Fibroblast of lung (primary cell): Measurements from ENCODE around the gene MCCC2. TPM values are rescaled to one million over a fixed set of nuclear protein-coding genes. Genes with fewer than 3 reads are reported as not detected.
"Not testable (repeated sequence)": the region's sequence is repeated elsewhere in the genome, so short reads cannot be mapped to it uniquely, and the experiment has no call there.

Experiments used
- DNase-seq, 2 donors: peaks; one replicate each; pipeline versions ENCODE4 v3.0.0 to v3.0.0-alpha.2; 2010; ENCODE audit warnings: low read depth in 2 of 2
- H2AFZ ChIP-seq: 2 replicates; pipeline ENCODE4 v1.5.1; 2012; ENCODE audit warnings: low read length, control low read depth, inconsistent platforms
- H3K27ac ChIP-seq: 2 replicates; pipeline ENCODE4 v1.5.1; 2011; ENCODE audit warnings: low read length, control low read depth; ENCODE audit not compliant: insufficient read depth
- H3K27me3 ChIP-seq: 2 replicates; pipeline ENCODE4 v1.5.1; 2011; ENCODE audit warnings: mild to moderate bottlenecking, low read length; ENCODE audit not compliant: control insufficient read depth, insufficient read depth
- H3K36me3 ChIP-seq: 2 replicates; pipeline ENCODE4 v1.5.1; 2011; ENCODE audit warnings: low read length; ENCODE audit not compliant: control insufficient read depth, insufficient read depth
- H3K4me1 ChIP-seq: 2 replicates; pipeline ENCODE4 v1.5.1; 2011; ENCODE audit warnings: low read length; ENCODE audit not compliant: control insufficient read depth, insufficient read depth; ENCODE audit errors: extremely low read depth
- H3K4me2 ChIP-seq: 2 replicates; pipeline ENCODE4 v1.5.1; 2011; ENCODE audit warnings: low read length, control low read depth; ENCODE audit not compliant: insufficient read depth; ENCODE audit errors: extremely low read depth
- H3K4me3 ChIP-seq, 4 experiments: fragments of 200-600 bp in 1 of 4; sonication (generic) in 1 of 4; replicated peaks in 1 of 4; 2 replicates each; pipeline ENCODE4 v1.5.1; 2011 to 2016; ENCODE audit warnings: low read length in 4 of 4, low read depth in 3 of 4, mild to moderate bottlenecking in 3 of 4, control low read depth in 2 of 4, inconsistent platforms in 1 of 4, mixed read lengths in 1 of 4; ENCODE audit not compliant: insufficient read depth in 1 of 4; ENCODE audit errors: control extremely low read depth in 1 of 4
- H3K79me2 ChIP-seq: 2 replicates; pipeline ENCODE4 v1.5.1; 2012; ENCODE audit warnings: mild to moderate bottlenecking, low read length, inconsistent platforms; ENCODE audit not compliant: control insufficient read depth, insufficient read depth
- H3K9ac ChIP-seq: 2 replicates; pipeline ENCODE4 v1.5.1; 2011; ENCODE audit warnings: mild to moderate bottlenecking, low read length, control low read depth; ENCODE audit not compliant: insufficient read depth
- H3K9me3 ChIP-seq: 2 replicates; pipeline ENCODE4 v1.5.1; 2012; ENCODE audit warnings: low read depth, low read length; ENCODE audit not compliant: control insufficient read depth, insufficient read depth
- H4K20me1 ChIP-seq: 2 replicates; pipeline ENCODE4 v1.5.1; 2011; ENCODE audit warnings: low read length; ENCODE audit not compliant: control insufficient read depth, insufficient read depth; ENCODE audit errors: extremely low read depth
- CTCF ChIP-seq, 2 donors: IDR thresholded peaks in 1 of 2; conservative IDR thresholded peaks in 1 of 2; 1 replicate in 1 of 2; 2 replicates in 1 of 2; pipeline ENCODE4 v1.5.1; 2011 to 2012; ENCODE audit warnings: low read length in 2 of 2, control low read depth in 1 of 2, inconsistent platforms in 1 of 2, low read depth in 1 of 2, mild to moderate bottlenecking in 1 of 2
- EZH2 ChIP-seq: IDR thresholded peaks from 2 replicates; pipeline ENCODE4 v1.5.1; 2012; ENCODE audit warnings: low read length, control low read depth, mild to moderate bottlenecking; ENCODE audit errors: missing control alignments
- polyA minus RNA-seq: library from RNA; depleted of rRNA, polyadenylated mRNA; stranded (reverse); fragments of >200 nt; gene quantifications from 2 replicates; pipeline ENCODE4 v1.2.3, GENCODE V29; 2011; ENCODE audit warnings: low replicate concordance
- polyA plus RNA-seq, 2 donors: library from polyadenylated mRNA; depleted of rRNA in 1 of 2; stranded (reverse) in 1 of 2; unstranded in 1 of 2; fragments of >200 nt; gene quantifications; 2 replicates each; pipeline ENCODE4 v1.2.1, GENCODE V29; 2011 to 2012; ENCODE audit warnings: missing spikeins in 1 of 2
- total RNA-seq: library from RNA; depleted of rRNA; stranded (reverse); fragments of >200 nt; gene quantifications from 2 replicates; pipeline ENCODE4 v1.2.1, GENCODE V29; 2014

The MCCC2 gene
- total RNA-seq, result 12.6 and 16.2 TPM in 2 replicates
- polyA plus RNA-seq, result 25.6 and 31.6 TPM in 2 replicates
- polyA plus RNA-seq (2012), result 16.4 and 19.1 TPM in 2 replicates
- polyA minus RNA-seq, result 8.1 and 11.3 TPM in 2 replicates

- H3K36me3 ChIP-seq, result no peaks in the 10 kb centered on the region
- H3K4me2 ChIP-seq, result peak within 1 kb of the TSS; percentile 93
- no peaks in the 10 kb centered on the region for H3K4me1 ChIP-seq
- peak within 1 kb of the TSS; percentile 74 for H3K27ac ChIP-seq
- TF ChIP-seq CTCF (conservative IDR thresholded peaks at IDR 0.05 in 1 of 2, IDR thresholded peaks at IDR 0.05 in 1 of 2; ENCODE audit: low read depth in 1 of 2, low read length in 2 of 2) (no peak), EZH2 (no peak)
- no peaks in the 10 kb centered on the region for H4K20me1 ChIP-seq
- no peaks in the 10 kb centered on the region for H3K27me3 ChIP-seq
- no peaks in the 10 kb centered on the region for H3K9me3 ChIP-seq
- peak within 1 kb of the TSS; percentile 78 to 90 (median 82) for H3K4me3 ChIP-seq
- H3K9ac ChIP-seq, result peak within 1 kb of the TSS; percentile 88
- H2AFZ ChIP-seq, result peak within 1 kb of the TSS; percentile 98
- peak; percentile 93 to 96 for DNase-seq
- no peaks in the 10 kb centered on the region for H3K79me2 ChIP-seq
Observed at GRCh38 chr5:71586941-71587765, at the start of gene MCCC2. MCCC2 (plus strand) TSS chr5:71587340; CDS start chr5:71587426, 86 bp downstream.

GRCh38 chr5:71537687-71538086 is 49.5 kb upstream of the MCCC2 start:
- no peak overlapping the region for H3K9ac ChIP-seq
- no peaks in the 10 kb centered on the region for H3K79me2 ChIP-seq
- H3K27ac ChIP-seq, result no peak overlapping the region
- H3K4me2 ChIP-seq, result no peak overlapping the region
- no peaks in the 10 kb centered on the region for H4K20me1 ChIP-seq
- DNase-seq, result peak in 1 of 2 donors; percentile 18
- H3K9me3 ChIP-seq, result no peaks in the 10 kb centered on the region
- H2AFZ ChIP-seq, result no peak overlapping the region
- no peak overlapping the region for H3K4me3 ChIP-seq
- TF ChIP-seq EZH2 (no peak), CTCF (conservative IDR thresholded peaks at IDR 0.05 in 1 of 2, IDR thresholded peaks at IDR 0.05 in 1 of 2; ENCODE audit: low read depth in 1 of 2, low read length in 2 of 2) (no peak)
- H3K27me3 ChIP-seq, result no peaks in the 10 kb centered on the region
- peaks cover 6% of the 10 kb centered on the region for H3K4me1 ChIP-seq
- peaks cover 4% of the 10 kb centered on the region for H3K36me3 ChIP-seq

- H3K9me3 ChIP-seq, H3K27ac ChIP-seq, H4K20me1 ChIP-seq, H3K27me3 ChIP-seq, H2AFZ ChIP-seq, H3K9ac ChIP-seq, H3K79me2 ChIP-seq, H3K4me3 ChIP-seq, H3K36me3 ChIP-seq, DNase-seq, H3K4me2 ChIP-seq, H3K4me1 ChIP-seq: not testable (repeated sequence)
Observed at GRCh38 chr5:71550885-71551284, 36.3 kb upstream of the MCCC2 start.

GRCh38 chr5:71551582-71551981 is 35.6 kb upstream of the MCCC2 start:
- H4K20me1 ChIP-seq, H3K4me1 ChIP-seq, H3K27ac ChIP-seq, H3K9me3 ChIP-seq, H3K36me3 ChIP-seq, H3K9ac ChIP-seq, H3K27me3 ChIP-seq, H3K4me2 ChIP-seq, H3K79me2 ChIP-seq, H2AFZ ChIP-seq, H3K4me3 ChIP-seq, DNase-seq: not testable (repeated sequence)

GRCh38 chr5:71552026-71552749 is 35.0 kb upstream of the MCCC2 start:
- not testable (repeated sequence) for H2AFZ ChIP-seq, H3K36me3 ChIP-seq, H3K4me1 ChIP-seq, H3K27ac ChIP-seq, H3K79me2 ChIP-seq, H3K9ac ChIP-seq, DNase-seq, H3K27me3 ChIP-seq, H3K9me3 ChIP-seq, H3K4me2 ChIP-seq, H4K20me1 ChIP-seq, H3K4me3 ChIP-seq
